Measurements from ENCODE around the gene ST7L. TPM values are rescaled to one million over a fixed set of nuclear protein-coding genes. Genes with fewer than 3 reads are reported as not detected.

Gene ST7L
- total and polyA plus RNA-seq, 2 donors (not counting 3 experiments of a cell fraction or from before 2014, with no cell fraction given) = 12.3 to 28.4 TPM

DNA sequence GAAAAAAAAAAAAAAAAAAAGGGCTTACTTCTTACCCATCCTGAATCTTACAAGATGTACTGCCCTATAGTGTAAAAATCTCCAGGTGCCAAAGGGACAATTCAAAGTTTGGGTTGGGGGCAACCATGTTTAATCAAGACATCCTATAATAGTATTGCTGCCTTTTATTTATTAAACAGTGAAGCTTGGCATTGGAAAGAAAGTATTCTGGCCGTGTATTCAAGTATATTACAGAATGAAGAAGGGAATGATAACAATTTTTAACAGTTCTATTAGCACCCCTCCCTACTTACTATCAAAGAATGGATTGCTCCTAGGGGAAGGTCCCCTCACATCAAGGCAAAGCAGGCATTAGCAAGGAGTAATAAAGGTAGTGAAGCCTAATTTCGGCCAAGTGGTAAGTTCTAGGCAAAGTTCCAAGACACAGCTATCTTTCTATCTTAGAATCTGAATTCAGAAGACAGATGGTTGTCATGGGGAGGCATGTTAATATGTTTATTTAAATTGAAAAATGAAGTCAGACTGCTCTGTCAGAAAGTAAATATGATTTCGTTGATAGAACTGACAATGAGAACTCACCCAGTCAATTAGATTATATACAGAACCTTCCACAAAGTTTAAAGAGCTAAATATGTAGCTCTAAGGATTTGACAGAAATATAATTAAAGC lies 24.6 kb downstream of the ST7L start:
- Histone ChIP-seq H3K4me1 (ENCODE audit: control insufficient read depth, extremely low read depth, insufficient read depth, low read length) (peaks cover 20% of the 10 kb centered on the region), H3K9me1 (replicated peaks; ENCODE audit: control insufficient read depth, extremely low read depth, insufficient read depth, low read length) (no peaks in the 10 kb centered on the region), H3K9ac (replicated peaks; ENCODE audit: extremely low read depth, insufficient read depth, low read length) (no peak overlapping the region), H3K4me3 (replicated peaks in 1 of 3; ENCODE audit: insufficient read depth in 1 of 3, low read depth in 1 of 3, low read length in 3 of 3) (no peak overlapping the region), H3K27me3 (ENCODE audit: control insufficient read depth in 2 of 2, insufficient read depth in 2 of 2, low read length in 2 of 2) (no peaks in the 10 kb centered on the region), H3K27ac (ENCODE audit: insufficient read depth, low read depth, low read length) (no peak overlapping the region), H4K20me1 (replicated peaks; ENCODE audit: control insufficient read depth, extremely low read depth, insufficient read depth, low read length) (no peaks in the 10 kb centered on the region), H3K4me2 (ENCODE audit: insufficient read depth, low read length) (no peak overlapping the region), H2AFZ (ENCODE audit: low read depth, low read length) (no peak overlapping the region), H3K9me3 (replicated peaks; ENCODE audit: control insufficient read depth, insufficient read depth, low read length) (no peaks in the 10 kb centered on the region), H3K36me3 (ENCODE audit: control insufficient read depth in 2 of 2, extremely low read depth in 1 of 2, insufficient read depth in 2 of 2, low read length in 2 of 2) (peaks cover 0 to 11% of the 10 kb centered on the region in 2 experiments), H3K79me2 (ENCODE audit: control insufficient read depth, insufficient read depth, low read length) (no peaks in the 10 kb centered on the region)
- no peak for TF ChIP-seq FOS (IDR thresholded peaks at IDR 0.05; ENCODE audit: borderline replicate concordance, insufficient read depth, low read length)
- TF ChIP-seq, protein P1, sequence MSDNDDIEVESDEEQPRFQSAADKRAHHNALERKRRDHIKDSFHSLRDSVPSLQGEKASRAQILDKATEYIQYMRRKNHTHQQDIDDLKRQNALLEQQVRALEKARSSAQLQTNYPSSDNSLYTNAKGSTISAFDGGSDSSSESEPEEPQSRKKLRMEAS (IDR thresholded peaks at IDR 0.05; ENCODE audit: insufficient read depth, insufficient read length) = no peak
- no peak for TF ChIP-seq EZH2 (IDR thresholded peaks at IDR 0.05; ENCODE audit: borderline replicate concordance, low read depth, low read length, severe bottlenecking)
- no peak for TF ChIP-seq JUN (IDR thresholded peaks at IDR 0.05; ENCODE audit: borderline replicate concordance, insufficient read depth, insufficient read length, low read depth)
- TF ChIP-seq POLR2AphosphoS5 (IDR thresholded peaks at IDR 0.05; ENCODE audit: insufficient read depth, low read depth, low read length) = no peak
- TF ChIP-seq, protein P2, sequence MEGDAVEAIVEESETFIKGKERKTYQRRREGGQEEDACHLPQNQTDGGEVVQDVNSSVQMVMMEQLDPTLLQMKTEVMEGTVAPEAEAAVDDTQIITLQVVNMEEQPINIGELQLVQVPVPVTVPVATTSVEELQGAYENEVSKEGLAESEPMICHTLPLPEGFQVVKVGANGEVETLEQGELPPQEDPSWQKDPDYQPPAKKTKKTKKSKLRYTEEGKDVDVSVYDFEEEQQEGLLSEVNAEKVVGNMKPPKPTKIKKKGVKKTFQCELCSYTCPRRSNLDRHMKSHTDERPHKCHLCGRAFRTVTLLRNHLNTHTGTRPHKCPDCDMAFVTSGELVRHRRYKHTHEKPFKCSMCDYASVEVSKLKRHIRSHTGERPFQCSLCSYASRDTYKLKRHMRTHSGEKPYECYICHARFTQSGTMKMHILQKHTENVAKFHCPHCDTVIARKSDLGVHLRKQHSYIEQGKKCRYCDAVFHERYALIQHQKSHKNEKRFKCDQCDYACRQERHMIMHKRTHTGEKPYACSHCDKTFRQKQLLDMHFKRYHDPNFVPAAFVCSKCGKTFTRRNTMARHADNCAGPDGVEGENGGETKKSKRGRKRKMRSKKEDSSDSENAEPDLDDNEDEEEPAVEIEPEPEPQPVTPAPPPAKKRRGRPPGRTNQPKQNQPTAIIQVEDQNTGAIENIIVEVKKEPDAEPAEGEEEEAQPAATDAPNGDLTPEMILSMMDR (IDR thresholded peaks at IDR 0.05; ENCODE audit: extremely low read depth in 1 of 2, insufficient read depth in 1 of 2, low read depth in 1 of 2, low read length in 2 of 2) = no peak
- no peak for TF ChIP-seq GATA2 (IDR thresholded peaks at IDR 0.05; ENCODE audit: insufficient read depth, insufficient read length, low read depth, low read length)
- no peak for TF ChIP-seq MYC (IDR thresholded peaks at IDR 0.05; ENCODE audit: low read depth, low read length)
- no peak for TF ChIP-seq POLR2A (IDR thresholded peaks at IDR 0.05; ENCODE audit: low read depth, low read length)
- intact Hi-C loops (cut with micrococcal nuclease) = loop anchor here (5.0 kb wide), 2 partner anchors 47 to 92 kb away; no protein-coding TSS in a partner anchor
- no TSS peak for BruUV-seq (replicated peaks)
- dilution Hi-C loops (cut with MboI; ENCODE audit: extremely low pct_ligation_motif_present, low sequenced_read_pairs) = no loop called here
- ChIA-PET POLR2A (no interaction called here), CTCF (interaction anchor here (0.9 to 6.5 kb wide), 3 partner anchors 11 to 93 kb away, joined by 3 to 38 read pairs (median 5); no protein-coding TSS in a partner anchor)
- DNase-seq (ENCODE audit: low read depth, low spot score) (no peak), FAIRE-seq (no peak)
